ENCODE data around the gene SCUBE1.

The SCUBE1 gene

DNA sequence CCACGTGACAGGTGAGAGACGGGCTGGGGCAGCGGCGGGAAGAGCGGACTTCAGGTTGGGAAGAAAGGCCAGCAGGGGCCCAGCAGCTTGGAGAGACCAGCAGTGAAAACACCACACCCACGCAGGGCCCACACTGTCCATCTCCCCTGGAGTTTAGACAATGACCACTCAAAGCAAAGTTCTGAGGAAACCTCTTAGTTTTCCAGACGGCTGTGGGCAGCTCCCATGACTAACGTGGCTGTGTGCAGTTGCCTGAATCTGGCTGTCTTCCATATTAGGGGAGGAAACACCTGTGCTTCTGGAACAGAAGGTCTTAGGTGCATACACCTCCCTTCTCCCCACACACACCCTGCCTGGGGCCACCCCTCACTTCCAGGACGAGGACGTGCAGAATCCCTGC lies 85.6 kb downstream of the SCUBE1 start:
- H3K4me3 ChIP-seq (ENCODE audit: low read depth, low read length), result no peak overlapping the region
- no peak for DNase-seq (ENCODE audit: low read depth)
- TF ChIP-seq, protein P1, sequence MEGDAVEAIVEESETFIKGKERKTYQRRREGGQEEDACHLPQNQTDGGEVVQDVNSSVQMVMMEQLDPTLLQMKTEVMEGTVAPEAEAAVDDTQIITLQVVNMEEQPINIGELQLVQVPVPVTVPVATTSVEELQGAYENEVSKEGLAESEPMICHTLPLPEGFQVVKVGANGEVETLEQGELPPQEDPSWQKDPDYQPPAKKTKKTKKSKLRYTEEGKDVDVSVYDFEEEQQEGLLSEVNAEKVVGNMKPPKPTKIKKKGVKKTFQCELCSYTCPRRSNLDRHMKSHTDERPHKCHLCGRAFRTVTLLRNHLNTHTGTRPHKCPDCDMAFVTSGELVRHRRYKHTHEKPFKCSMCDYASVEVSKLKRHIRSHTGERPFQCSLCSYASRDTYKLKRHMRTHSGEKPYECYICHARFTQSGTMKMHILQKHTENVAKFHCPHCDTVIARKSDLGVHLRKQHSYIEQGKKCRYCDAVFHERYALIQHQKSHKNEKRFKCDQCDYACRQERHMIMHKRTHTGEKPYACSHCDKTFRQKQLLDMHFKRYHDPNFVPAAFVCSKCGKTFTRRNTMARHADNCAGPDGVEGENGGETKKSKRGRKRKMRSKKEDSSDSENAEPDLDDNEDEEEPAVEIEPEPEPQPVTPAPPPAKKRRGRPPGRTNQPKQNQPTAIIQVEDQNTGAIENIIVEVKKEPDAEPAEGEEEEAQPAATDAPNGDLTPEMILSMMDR (IDR thresholded peaks at IDR 0.05; ENCODE audit: insufficient read depth, low read depth, low read length, missing control alignments), result no peak

DNA sequence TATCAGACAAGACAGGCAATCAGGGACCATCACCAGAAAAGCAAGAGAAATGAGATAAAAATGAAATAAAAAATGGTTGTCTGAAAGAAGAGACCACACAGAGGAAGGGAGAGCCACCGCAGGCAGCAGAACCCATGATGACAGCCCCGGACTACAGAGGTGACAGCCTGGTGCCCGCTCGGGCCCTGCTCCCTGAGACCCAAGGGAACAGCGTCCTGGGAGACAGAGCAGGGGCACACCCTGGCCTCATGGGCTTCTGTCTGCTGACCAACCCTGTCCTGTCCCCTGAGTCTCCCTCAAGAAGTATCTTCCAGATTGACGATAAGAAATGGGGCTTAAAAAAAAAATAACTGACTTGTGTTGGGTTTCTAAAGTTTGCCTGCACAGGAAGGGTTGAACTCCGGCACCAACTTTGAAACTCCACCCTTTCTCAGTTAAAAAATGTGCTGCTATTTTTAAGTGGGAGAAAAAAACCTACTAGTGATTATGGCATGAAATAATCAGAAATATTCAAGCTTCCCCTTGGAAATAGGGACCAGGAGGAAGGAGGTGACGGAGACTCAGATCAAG lies 86.1 kb downstream of the SCUBE1 start:
- H3K4me3 ChIP-seq (ENCODE audit: low read depth, low read length), result no peak overlapping the region
- TF ChIP-seq, protein P1 (IDR thresholded peaks at IDR 0.05; ENCODE audit: insufficient read depth, low read depth, low read length, missing control alignments), result no peak
- DNase-seq (ENCODE audit: low read depth), result no peak

GRCh38 chr22:43256569-43256968 lies 86.6 kb downstream of the SCUBE1 start:
- DNase-seq (ENCODE audit: low read depth), result no peak

DNA sequence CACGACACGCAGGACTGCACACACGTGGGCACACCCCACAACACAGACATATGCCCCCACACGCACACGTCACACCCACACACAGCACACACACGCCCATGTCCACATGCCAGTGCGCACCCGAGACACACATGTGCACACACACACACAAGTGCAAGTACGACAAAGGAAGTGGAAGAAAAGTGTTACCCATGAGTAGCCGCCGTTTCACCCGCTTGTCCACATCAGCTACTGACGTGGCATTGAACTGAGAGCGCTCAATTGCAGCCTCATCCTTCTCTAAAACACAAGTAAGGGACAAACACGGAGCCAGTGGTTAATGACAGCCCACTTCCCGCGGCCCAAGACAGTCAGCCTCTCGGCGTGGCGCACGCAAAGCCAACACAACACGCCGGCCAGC lies 87.9 kb downstream of the SCUBE1 start:
- no peak overlapping the region for H3K4me3 ChIP-seq (ENCODE audit: low read depth, low read length)
- DNase-seq (ENCODE audit: low read depth), result peak; percentile 16
- TF ChIP-seq, protein P1 (IDR thresholded peaks at IDR 0.05; ENCODE audit: insufficient read depth, low read depth, low read length, missing control alignments), result no peak

More at GRCh38 chr22:43256569-43256968, 86.6 kb downstream of the SCUBE1 start:
- TF ChIP-seq, protein P1 (IDR thresholded peaks at IDR 0.05; ENCODE audit: insufficient read depth, low read depth, low read length, missing control alignments), result no peak
- no peak overlapping the region for H3K4me3 ChIP-seq (ENCODE audit: low read depth, low read length)

- TF ChIP-seq, protein P1 (IDR thresholded peaks at IDR 0.05; ENCODE audit: insufficient read depth, low read depth, low read length, missing control alignments), result no peak
- no peak for DNase-seq (ENCODE audit: low read depth)
- H3K4me3 ChIP-seq (ENCODE audit: low read depth, low read length), result no peak overlapping the region
These were observed 89.3 kb downstream of the SCUBE1 start for GRCh38 chr22:43253839-43254238.

- DNase-seq (ENCODE audit: low read depth), result no peak
- TF ChIP-seq, protein P1 (IDR thresholded peaks at IDR 0.05; ENCODE audit: insufficient read depth, low read depth, low read length, missing control alignments), result no peak
These were observed 90.9 kb downstream of the SCUBE1 start for GRCh38 chr22:43252319-43252718.

More at GRCh38 chr22:43252319-43252718, 90.9 kb downstream of the SCUBE1 start:
- H3K4me3 ChIP-seq (ENCODE audit: low read depth, low read length), result no peak overlapping the region
